Stomach (tissue), 4 donors: ENCODE results near the gene DCTN2.

Experiments
- CTCF ChIP-seq, 7 experiments: fragments of 450-650 bp in 4 of 7; fragments of 200-600 bp in 3 of 7; sonication (generic) in 3 of 7; IDR thresholded peaks; one replicate each; pipeline ENCODE4 v1.5.1; 2016 to 2019; ENCODE audit warnings: antibody characterized with exemption in 7 of 7, control low read depth in 2 of 7, mild to moderate bottlenecking in 1 of 7
- POLR2A ChIP-seq, 4 donors: fragments of 450-650 bp; IDR thresholded peaks; one replicate each; pipeline ENCODE4 v1.6.1; 2016; ENCODE audit warnings: antibody characterized with exemption in 4 of 4, control low read depth in 2 of 4, mild to moderate bottlenecking in 1 of 4, moderate library complexity in 1 of 4
- POLR2AphosphoS5 ChIP-seq, 3 donors: sonication (generic); formaldehyde crosslinking; IDR thresholded peaks; one replicate each; pipeline ENCODE4 v1.6.1; 2016; ENCODE audit warnings: antibody characterized with exemption in 3 of 3

- TF ChIP-seq CTCF (IDR thresholded peaks at IDR 0.05): no peak
- no peak for TF ChIP-seq POLR2AphosphoS5 (IDR thresholded peaks at IDR 0.05)
- TF ChIP-seq POLR2A (IDR thresholded peaks at IDR 0.05): no peak
These were observed 27.3 kb downstream of the DCTN2 start for GRCh38 chr12:57519796-57520052.
